ENCODE data around the gene LSMEM2.
"Not testable (repeated sequence)": the region's sequence is repeated elsewhere in the genome, so short reads cannot be mapped to it uniquely, and the experiment has no call there.

LSMEM2 gene

GRCh38 chr3:50299638-50299928, 20.7 kb downstream of the LSMEM2 start:
- no peak for DNase-seq
- no peak for TF ChIP-seq POLR2A (IDR thresholded peaks at IDR 0.05; ENCODE audit: low read length)
- no peak for TF ChIP-seq GATA1 (IDR thresholded peaks at IDR 0.05; ENCODE audit: low read depth, low read length)

GRCh38 chr3:50299929-50300680, 21.2 kb downstream of the LSMEM2 start:
- no peak for TF ChIP-seq POLR2A (IDR thresholded peaks at IDR 0.05; ENCODE audit: low read length)
- no peak for TF ChIP-seq GATA1 (IDR thresholded peaks at IDR 0.05; ENCODE audit: low read depth, low read length)
- peak; percentile 57 to 72 for DNase-seq

GRCh38 chr3:50300681-50301254, 21.9 kb downstream of the LSMEM2 start:
- DNase-seq = no peak
- TF ChIP-seq GATA1 (IDR thresholded peaks at IDR 0.05; ENCODE audit: low read depth, low read length) (no peak), POLR2A (IDR thresholded peaks at IDR 0.05; ENCODE audit: low read length) (no peak)

- TF ChIP-seq GATA1 (IDR thresholded peaks at IDR 0.05; ENCODE audit: low read depth, low read length) (no peak), POLR2A (IDR thresholded peaks at IDR 0.05; ENCODE audit: low read length) (no peak)
- DNase-seq = no peak
Measured at GRCh38 chr3:50302095-50303012, 23.5 kb downstream of the LSMEM2 start.

- TF ChIP-seq GATA1 (IDR thresholded peaks at IDR 0.05; ENCODE audit: low read depth, low read length) (no peak), POLR2A (IDR thresholded peaks at IDR 0.05; ENCODE audit: low read length) (no peak)
- peak in 1 of 2 experiments; percentile 44 for DNase-seq
Measured at GRCh38 chr3:50303013-50303815, 24.3 kb downstream of the LSMEM2 start, which contains the start of gene HYAL1. TSS of gene HYAL1 (minus strand) at chr3:50303574. CDS start at chr3:50302956, 618 bp downstream.

- TF ChIP-seq GATA1 (IDR thresholded peaks at IDR 0.05; ENCODE audit: low read depth, low read length) (no peak), POLR2A (IDR thresholded peaks at IDR 0.05; ENCODE audit: low read length) (no peak)
- DNase-seq = no peak
Measured at GRCh38 chr3:50304601-50305000, 25.7 kb downstream of the LSMEM2 start.

GRCh38 chr3:50312041-50312440, 33.2 kb downstream of the LSMEM2 start:
- not testable (repeated sequence) for DNase-seq

- TF ChIP-seq GATA1 (IDR thresholded peaks at IDR 0.05; ENCODE audit: low read depth, low read length) (no peak), POLR2A (IDR thresholded peaks at IDR 0.05; ENCODE audit: low read length) (no peak)
- no peak for DNase-seq
Measured at GRCh38 chr3:50314342-50314741, 35.5 kb downstream of the LSMEM2 start.

- TF ChIP-seq GATA1 (IDR thresholded peaks at IDR 0.05; ENCODE audit: low read depth, low read length) (no peak), POLR2A (IDR thresholded peaks at IDR 0.05; ENCODE audit: low read length) (no peak)
- no peak for DNase-seq
Measured at GRCh38 chr3:50314816-50315215, 35.9 kb downstream of the LSMEM2 start.

GRCh38 chr3:50316657-50317242, 37.9 kb downstream of the LSMEM2 start:
- TF ChIP-seq GATA1 (IDR thresholded peaks at IDR 0.05; ENCODE audit: low read depth, low read length) (no peak), POLR2A (IDR thresholded peaks at IDR 0.05; ENCODE audit: low read length) (no peak)
- DNase-seq = peak in 1 of 2 experiments; percentile 32

GRCh38 chr3:50317300-50317699, 38.4 kb downstream of the LSMEM2 start:
- DNase-seq = no peak
- no peak for TF ChIP-seq POLR2A (IDR thresholded peaks at IDR 0.05; ENCODE audit: low read length)
- no peak for TF ChIP-seq GATA1 (IDR thresholded peaks at IDR 0.05; ENCODE audit: low read depth, low read length)

GRCh38 chr3:50318163-50318562, 39.3 kb downstream of the LSMEM2 start:
- TF ChIP-seq POLR2A (IDR thresholded peaks at IDR 0.05; ENCODE audit: low read length) (no peak), GATA1 (IDR thresholded peaks at IDR 0.05; ENCODE audit: low read depth, low read length) (no peak)
- DNase-seq = no peak

- DNase-seq = no peak
- TF ChIP-seq GATA1 (IDR thresholded peaks at IDR 0.05; ENCODE audit: low read depth, low read length) (no peak), POLR2A (IDR thresholded peaks at IDR 0.05; ENCODE audit: low read length) (no peak)
Measured at GRCh38 chr3:50318615-50319014, 39.7 kb downstream of the LSMEM2 start.

Data from erythroblast (primary cell).